BJ (cell line): ENCODE measurements around the gene CRHBP. TPM values are rescaled to one million over a fixed set of nuclear protein-coding genes. Genes with fewer than 3 reads are reported as not detected.
"Not testable (repeated sequence)": the region's sequence is repeated elsewhere in the genome, so short reads cannot be mapped to it uniquely, and the experiment has no call there.

Source experiments
- CTCF ChIA-PET: fragments of 350-600 bp; formaldehyde crosslinking; extraction: SDS; loops from one replicate; lab custom pipeline; 2021; ENCODE audit warnings: antibody characterized with exemption, inconsistent platforms; lab: Yijun Ruan, JAX
- POLR2A ChIA-PET: fragments of 300-600 bp; sonication (Branson Sonifier 250); formaldehyde crosslinking; extraction: SDS; loops from one replicate; lab custom pipeline; 2021; ENCODE audit warnings: antibody characterized with exemption; lab: Charles Lee
- DNase-seq: peaks from one replicate; pipeline ENCODE4 v3.0.0-alpha.2; 2011; ENCODE audit warnings: low read depth
- H3K27me3 ChIP-seq: 2 replicates; pipeline ENCODE4 v1.6.0; 2011; ENCODE audit warnings: low read length; ENCODE audit not compliant: control insufficient read depth, insufficient read depth
- H3K36me3 ChIP-seq: 2 replicates; pipeline ENCODE4 v1.5.1; 2011; ENCODE audit warnings: low read length; ENCODE audit not compliant: control insufficient read depth, insufficient read depth
- H3K4me3 ChIP-seq: 2 replicates; pipeline ENCODE4 v1.5.1; 2011; ENCODE audit warnings: low read depth, mild to moderate bottlenecking, control low read depth, low read length
- CTCF ChIP-seq: IDR thresholded peaks from 2 replicates; pipeline ENCODE4 v1.5.1; 2011; ENCODE audit warnings: low read depth, mild to moderate bottlenecking, control low read depth, inconsistent platforms, low read length, moderate library complexity; ENCODE audit not compliant: insufficient read depth
- polyA plus RNA-seq: library from polyadenylated mRNA; depleted of rRNA; stranded (reverse); fragments of >200 nt; gene quantifications from 2 replicates; pipeline ENCODE4 v1.2.3, GENCODE V29; 2011

The CRHBP gene
- polyA plus RNA-seq, 1 experiment = not detected

DNA sequence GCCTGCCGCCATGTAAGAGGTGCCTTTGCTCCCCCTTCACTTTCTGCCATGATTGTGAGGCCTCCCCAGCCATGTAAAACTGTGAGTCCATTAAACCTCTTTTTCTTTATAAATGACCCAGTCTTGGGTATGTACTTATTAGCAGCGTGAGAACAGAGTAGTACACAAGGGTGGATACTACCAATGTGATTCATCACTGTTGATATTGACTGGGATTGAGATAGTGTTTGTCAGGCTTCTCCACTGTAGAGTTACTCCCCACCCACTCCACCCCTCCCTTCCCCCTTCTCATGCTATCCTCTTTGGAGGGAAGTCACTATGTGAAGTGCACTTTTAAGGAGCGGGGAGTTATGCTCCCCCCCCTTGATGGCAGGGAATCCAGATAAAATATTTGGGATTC lies 11.4 kb upstream of the CRHBP start:
- Histone ChIP-seq H3K4me3 (no peak overlapping the region), H3K36me3 (no peaks in the 10 kb centered on the region), H3K27me3 (no peaks in the 10 kb centered on the region; the same call in 1 of the 2 replicates)
- POLR2A ChIA-PET = no interaction called here
- no peak for TF ChIP-seq CTCF
- DNase-seq = no peak
- CTCF ChIA-PET = no interaction called here

DNA sequence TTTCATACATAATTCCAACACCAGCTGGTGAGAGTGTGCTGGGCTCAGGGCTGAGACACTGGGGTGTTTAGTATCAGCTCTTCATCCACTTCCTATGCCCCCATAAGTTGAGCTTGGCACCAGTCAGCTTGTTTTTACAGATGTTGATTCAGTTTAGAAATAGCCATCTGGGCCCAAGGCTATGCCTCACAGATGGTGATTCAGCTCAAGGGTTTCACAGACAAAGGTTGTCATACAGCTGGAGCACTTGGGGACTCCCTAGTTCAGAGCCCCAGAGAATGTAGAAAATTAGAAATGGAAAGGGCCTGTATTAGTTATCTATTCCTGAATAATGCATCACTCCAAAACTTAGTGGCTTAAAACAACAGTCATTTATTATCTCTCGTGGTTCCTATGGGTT lies 10.3 kb upstream of the CRHBP start:
- DNase-seq = peak; percentile 55

GRCh38 chr5:76943006-76943405 lies 9.8 kb upstream of the CRHBP start:
- no peak for DNase-seq
- CTCF ChIA-PET = interaction anchor here (1.0 kb wide), 1 partner anchor 74 kb away, joined by 3 read pairs; no protein-coding TSS in a partner anchor

More for the DNA sequence above, 10.3 kb upstream of the CRHBP start:
- CTCF ChIA-PET = interaction anchor here (1.0 kb wide), 1 partner anchor 73 kb away, joined by 3 read pairs; no protein-coding TSS in a partner anchor
- no peak overlapping the region for H3K4me3 ChIP-seq
- POLR2A ChIA-PET = no interaction called here
- no peaks in the 10 kb centered on the region for H3K36me3 ChIP-seq
- no peak for TF ChIP-seq CTCF
- no peaks in the 10 kb centered on the region; the same call in 1 of the 2 replicates for H3K27me3 ChIP-seq

GRCh38 chr5:76944638-76945037 lies 8.2 kb upstream of the CRHBP start:
- no peak overlapping the region for H3K4me3 ChIP-seq
- POLR2A ChIA-PET = no interaction called here
- no peaks in the 10 kb centered on the region; the same call in 1 of the 2 replicates for H3K27me3 ChIP-seq
- CTCF ChIA-PET = no interaction called here
- no peak for DNase-seq
- no peak for TF ChIP-seq CTCF
- no peaks in the 10 kb centered on the region for H3K36me3 ChIP-seq

More at GRCh38 chr5:76943006-76943405, 9.8 kb upstream of the CRHBP start:
- Histone ChIP-seq H3K36me3 (no peaks in the 10 kb centered on the region), H3K27me3 (no peaks in the 10 kb centered on the region; the same call in 1 of the 2 replicates), H3K4me3 (no peak overlapping the region)
- POLR2A ChIA-PET = no interaction called here
- TF ChIP-seq CTCF = no peak

DNA sequence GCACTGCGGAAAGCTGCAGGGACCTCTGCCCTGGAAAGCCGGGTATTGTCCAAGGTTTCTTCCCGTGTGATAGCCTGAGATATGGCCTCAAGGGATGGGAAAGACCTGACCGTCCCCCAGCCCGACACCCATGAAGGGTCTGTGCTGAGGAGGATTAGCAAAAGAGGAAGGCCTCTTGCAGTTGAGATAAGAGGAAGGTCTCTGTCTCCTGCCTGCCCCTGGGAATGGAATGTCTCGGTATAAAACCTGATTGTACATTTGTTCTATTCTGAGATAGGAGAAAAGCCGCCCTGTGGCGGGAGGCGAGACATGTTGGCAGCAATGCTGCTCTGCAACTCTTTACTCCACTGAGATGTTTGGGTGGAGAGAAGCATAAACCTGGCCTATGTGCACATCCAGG lies 7.6 kb upstream of the CRHBP start:
- H3K27me3 ChIP-seq, CTCF ChIA-PET, DNase-seq, POLR2A ChIA-PET, H3K36me3 ChIP-seq, H3K4me3 ChIP-seq: not testable (repeated sequence)

- ChIA-PET POLR2A (no interaction called here), CTCF (interaction anchor here (1.7 kb wide), 1 partner anchor 10 kb away, joined by 6 read pairs; no protein-coding TSS in a partner anchor)
- TF ChIP-seq CTCF = no peak
- no peak overlapping the region for H3K4me3 ChIP-seq
- DNase-seq = no peak
- H3K27me3 ChIP-seq = no peaks in the 10 kb centered on the region; the same call in 1 of the 2 replicates
- H3K36me3 ChIP-seq = no peaks in the 10 kb centered on the region
Measured at GRCh38 chr5:76946090-76946489, 6.8 kb upstream of the CRHBP start.
